WTC11 (cell line): ENCODE results near the gene CCP110. TPM values are rescaled to one million over a fixed set of nuclear protein-coding genes. Genes with fewer than 3 reads are reported as not detected.

ENCODE experiments used
- ATAC-seq: fragments of 200-7000 bp; cut with Tn5 transposase; 2 replicates; pipeline ENCODE4 v1.10.0; 2021; ENCODE audit warnings: mild to moderate bottlenecking, moderate library complexity
- CTCF ChIA-PET: fragments of 300-600 bp; sonication (Branson Sonifier 250); formaldehyde crosslinking; loops from one replicate; lab custom pipeline; 2021; ENCODE audit warnings: antibody characterized with exemption; lab: Charles Lee
- POLR2A ChIA-PET: fragments of 350-600 bp; sonication (Branson Sonifier 250); formaldehyde crosslinking; loops from one replicate; lab custom pipeline; 2021; ENCODE audit warnings: antibody characterized with exemption; lab: Charles Lee
- DNase-seq: peaks from one replicate; pipeline ENCODE4 v3.0.0; 2021; ENCODE audit warnings: low spot score
- H3K27ac Mint-ChIP-seq: 2 replicates; pipeline ENCODE4 v1.8.0; 2021; ENCODE audit warnings: mixed read lengths
- H3K27me3 Mint-ChIP-seq: 2 replicates; pipeline ENCODE4 v1.8.0; 2021; ENCODE audit warnings: low read depth, mild to moderate bottlenecking, moderate library complexity, mixed read lengths
- H3K36me3 Mint-ChIP-seq: 2 replicates; pipeline ENCODE4 v1.8.0; 2021; ENCODE audit warnings: mixed read lengths
- H3K4me1 Mint-ChIP-seq: 2 replicates; pipeline ENCODE4 v1.8.0; 2022; ENCODE audit warnings: mixed read lengths
- H3K4me3 Mint-ChIP-seq: 2 replicates; pipeline ENCODE4 v1.8.0; 2021; ENCODE audit warnings: mild to moderate bottlenecking, moderate library complexity, mixed read lengths
- H3K9me3 Mint-ChIP-seq: 2 replicates; pipeline ENCODE4 v1.8.0; 2021; ENCODE audit warnings: mixed read lengths
- CREB1 ChIP-seq: sonication (generic); formaldehyde crosslinking; IDR thresholded peaks from 2 replicates; pipeline ENCODE4 v1.8.0; 2023; ENCODE audit warnings: mild to moderate bottlenecking, missing genetic modification reagents
- ELF4 ChIP-seq: sonication (generic); formaldehyde crosslinking; IDR thresholded peaks from 2 replicates; pipeline ENCODE4 v1.8.1; 2022; ENCODE audit warnings: low read depth, mild to moderate bottlenecking, moderate library complexity, missing genetic modification reagents
- ETV6 ChIP-seq: sonication (generic); formaldehyde crosslinking; IDR thresholded peaks from 2 replicates; pipeline ENCODE4 v1.8.1; 2022; ENCODE audit warnings: mild to moderate bottlenecking, missing genetic modification reagents
- GRHL2 ChIP-seq: fragments of 250-450 bp; sonication (Bioruptor Pico); IDR thresholded peaks from 2 replicates; pipeline ENCODE4 v1.8.0; 2022; ENCODE audit warnings: mild to moderate bottlenecking, moderate library complexity; ENCODE audit not compliant: insufficient replicate concordance, severe bottlenecking
- JAZF1 ChIP-seq: fragments of 250-450 bp; sonication (Bioruptor Pico); IDR thresholded peaks from 2 replicates; pipeline ENCODE4 v1.9.0; 2021; ENCODE audit warnings: moderate library complexity, mild to moderate bottlenecking, inconsistent platforms
- JUN ChIP-seq: sonication (generic); formaldehyde crosslinking; IDR thresholded peaks from 2 replicates; pipeline ENCODE4 v1.8.0; 2023; ENCODE audit warnings: mild to moderate bottlenecking, missing genetic modification reagents
- NFYB ChIP-seq: sonication (generic); formaldehyde crosslinking; conservative IDR thresholded peaks from 2 replicates; pipeline ENCODE4 v1.8.0; 2022; ENCODE audit warnings: low read depth, missing genetic modification reagents
- NR3C1 ChIP-seq: sonication (generic); formaldehyde crosslinking; conservative IDR thresholded peaks from 2 replicates; pipeline ENCODE4 v1.8.1; 2023; ENCODE audit warnings: low read depth, mild to moderate bottlenecking, missing genetic modification reagents
- PRRX2 ChIP-seq: fragments of 250-450 bp; sonication (Bioruptor Pico); IDR thresholded peaks from 2 replicates; pipeline ENCODE4 v1.8.0; 2021; ENCODE audit warnings: mild to moderate bottlenecking
- RELA ChIP-seq: sonication (generic); formaldehyde crosslinking; IDR thresholded peaks from 2 replicates; pipeline ENCODE4 v1.8.1; 2022; ENCODE audit warnings: missing genetic modification reagents, mild to moderate bottlenecking, borderline replicate concordance
- SOX15 ChIP-seq: fragments of 250-450 bp; sonication (Bioruptor Pico); IDR thresholded peaks from 2 replicates; pipeline ENCODE4 v1.9.0; 2021; ENCODE audit warnings: mild to moderate bottlenecking
- ZNF263 ChIP-seq: sonication (generic); formaldehyde crosslinking; IDR thresholded peaks from 2 replicates; pipeline ENCODE4 v1.8.1; 2022; ENCODE audit warnings: low read depth, mild to moderate bottlenecking, moderate library complexity, missing genetic modification reagents
- total RNA-seq: library from RNA; stranded (reverse); gene quantifications from 3 replicates; pipeline ENCODE4 v1.2.3, GENCODE V29; 2021
- TF ChIP-seq, protein P1 (sequence below): sonication (generic); formaldehyde crosslinking; IDR thresholded peaks from 2 replicates; pipeline ENCODE4 v1.8.1; 2023; ENCODE audit warnings: mild to moderate bottlenecking, moderate library complexity, missing genetic modification reagents
- TF ChIP-seq, protein P2 (sequence below): fragments of 250-450 bp; sonication (Bioruptor Pico); IDR thresholded peaks from 2 replicates; pipeline ENCODE4 v1.9.0; 2021; ENCODE audit warnings: mild to moderate bottlenecking
- TF ChIP-seq, protein P3 (sequence below): sonication (generic); formaldehyde crosslinking; IDR thresholded peaks from 2 replicates; pipeline ENCODE4 v1.8.0; 2022; ENCODE audit warnings: mild to moderate bottlenecking, missing genetic modification reagents
- TF ChIP-seq, protein P4 (sequence below): sonication (generic); formaldehyde crosslinking; conservative IDR thresholded peaks from 2 replicates; pipeline ENCODE4 v1.8.1; 2022; ENCODE audit warnings: mild to moderate bottlenecking, missing genetic modification reagents
- TF ChIP-seq, protein P5 (sequence below): sonication (generic); formaldehyde crosslinking; IDR thresholded peaks from 2 replicates; pipeline ENCODE4 v1.8.0; 2023; ENCODE audit warnings: missing genetic modification reagents
- TF ChIP-seq, protein P6 (sequence below): fragments of 200-600 bp; IDR thresholded peaks from 2 replicates; pipeline ENCODE4 v1.8.0; 2022; ENCODE audit warnings: antibody characterized with exemption
- TF ChIP-seq, protein P7 (sequence below): sonication (generic); formaldehyde crosslinking; IDR thresholded peaks from 2 replicates; pipeline ENCODE4 v1.8.0; 2022; ENCODE audit warnings: mild to moderate bottlenecking, missing genetic modification reagents

CCP110 gene
- total RNA-seq, 1 experiment from 2014 or later: 23.9 TPM

DNA sequence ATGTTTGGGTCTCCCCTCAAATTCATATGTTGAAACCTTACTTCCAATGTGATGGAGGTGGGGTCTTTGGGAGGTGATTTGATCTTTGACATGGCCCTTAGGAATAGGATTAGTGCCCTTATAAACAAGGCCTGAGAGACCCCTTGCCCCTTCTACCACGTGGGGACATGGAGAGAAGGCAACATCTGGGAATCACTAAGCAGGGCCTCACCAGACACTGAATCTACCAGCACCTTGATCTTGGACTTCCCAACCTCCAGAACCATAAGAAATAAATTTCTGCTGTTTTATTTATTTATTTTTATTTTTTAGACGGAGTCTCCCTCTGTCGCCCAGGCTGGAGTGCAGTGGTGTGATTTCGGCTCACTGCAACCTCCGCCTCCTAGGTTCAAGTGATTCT lies 42.0 kb upstream of the CCP110 start:
- H3K4me3 Mint-ChIP-seq: no peak overlapping the region
- TF ChIP-seq SOX15 (no peak), NR3C1 (CRISPR knock-in tag) (no peak), CREB1 (CRISPR knock-in tag) (no peak), RELA (CRISPR knock-in tag) (no peak), JUN (CRISPR knock-in tag) (no peak), ZNF263 (CRISPR knock-in tag) (no peak), GRHL2 (CRISPR knock-in tag) (no peak)
- TF ChIP-seq, protein P1, sequence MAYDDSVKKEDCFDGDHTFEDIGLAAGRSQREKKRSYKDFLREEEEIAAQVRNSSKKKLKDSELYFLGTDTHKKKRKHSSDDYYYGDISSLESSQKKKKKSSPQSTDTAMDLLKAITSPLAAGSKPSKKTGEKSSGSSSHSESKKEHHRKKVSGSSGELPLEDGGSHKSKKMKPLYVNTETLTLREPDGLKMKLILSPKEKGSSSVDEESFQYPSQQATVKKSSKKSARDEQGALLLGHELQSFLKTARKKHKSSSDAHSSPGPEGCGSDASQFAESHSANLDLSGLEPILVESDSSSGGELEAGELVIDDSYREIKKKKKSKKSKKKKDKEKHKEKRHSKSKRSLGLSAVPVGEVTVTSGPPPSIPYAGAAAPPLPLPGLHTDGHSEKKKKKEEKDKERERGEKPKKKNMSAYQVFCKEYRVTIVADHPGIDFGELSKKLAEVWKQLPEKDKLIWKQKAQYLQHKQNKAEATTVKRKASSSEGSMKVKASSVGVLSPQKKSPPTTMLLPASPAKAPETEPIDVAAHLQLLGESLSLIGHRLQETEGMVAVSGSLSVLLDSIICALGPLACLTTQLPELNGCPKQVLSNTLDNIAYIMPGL (CRISPR knock-in tag): no peak
- H3K4me1 Mint-ChIP-seq: 0 out of 2 replicates have a peak, but pooled peaks cover 13% of the 10 kb centered on the region
- CTCF ChIA-PET: no interaction called here
- POLR2A ChIA-PET: no interaction called here
- 0 out of 2 replicates have a peak, but pooled peaks cover 5% of the 10 kb centered on the region for H3K36me3 Mint-ChIP-seq
- H3K9me3 Mint-ChIP-seq: peaks cover 3% of the 10 kb centered on the region; the same call in 1 of the 2 replicates
- DNase-seq: no peak
- no peak for ATAC-seq
- H3K27me3 Mint-ChIP-seq: peaks cover 6% of the 10 kb centered on the region; the same call in 1 of the 2 replicates
- H3K27ac Mint-ChIP-seq: no peak overlapping the region

DNA sequence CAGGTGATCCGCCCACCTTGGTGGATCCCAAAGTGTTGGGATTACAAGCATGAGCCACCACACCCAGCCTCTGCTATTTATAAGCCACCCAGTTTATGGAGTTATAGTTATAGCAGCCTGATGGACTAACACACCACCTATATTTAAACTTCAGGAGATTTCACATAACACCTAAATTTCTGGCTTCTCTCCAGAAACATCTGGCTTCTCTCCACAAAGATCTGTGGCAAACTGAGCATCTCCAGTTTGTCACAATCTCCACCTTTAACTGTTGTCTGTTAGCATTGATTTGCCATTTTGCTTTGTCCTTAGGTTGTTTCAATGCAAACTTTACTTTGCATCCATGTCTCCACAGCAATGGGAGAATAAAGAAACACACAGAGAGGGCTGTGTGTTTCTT lies 41.5 kb upstream of the CCP110 start:
- TF ChIP-seq, protein P2, sequence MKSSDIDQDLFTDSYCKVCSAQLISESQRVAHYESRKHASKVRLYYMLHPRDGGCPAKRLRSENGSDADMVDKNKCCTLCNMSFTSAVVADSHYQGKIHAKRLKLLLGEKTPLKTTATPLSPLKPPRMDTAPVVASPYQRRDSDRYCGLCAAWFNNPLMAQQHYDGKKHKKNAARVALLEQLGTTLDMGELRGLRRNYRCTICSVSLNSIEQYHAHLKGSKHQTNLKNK (CRISPR knock-in tag): no peak
- TF ChIP-seq, protein P3, sequence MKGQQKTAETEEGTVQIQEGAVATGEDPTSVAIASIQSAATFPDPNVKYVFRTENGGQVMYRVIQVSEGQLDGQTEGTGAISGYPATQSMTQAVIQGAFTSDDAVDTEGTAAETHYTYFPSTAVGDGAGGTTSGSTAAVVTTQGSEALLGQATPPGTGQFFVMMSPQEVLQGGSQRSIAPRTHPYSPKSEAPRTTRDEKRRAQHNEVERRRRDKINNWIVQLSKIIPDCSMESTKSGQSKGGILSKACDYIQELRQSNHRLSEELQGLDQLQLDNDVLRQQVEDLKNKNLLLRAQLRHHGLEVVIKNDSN (CRISPR knock-in tag): no peak
- TF ChIP-seq ELF4 (CRISPR knock-in tag) (no peak), PRRX2 (CRISPR knock-in tag) (no peak)
- Mint-ChIP-seq H3K4me1 (peaks cover 19% of the 10 kb centered on the region; the same call in 1 of the 2 replicates), H3K9me3 (peaks cover 3% of the 10 kb centered on the region; the same call in 1 of the 2 replicates), H3K27me3 (peaks cover 6% of the 10 kb centered on the region; the same call in 1 of the 2 replicates), H3K4me3 (no peak overlapping the region), H3K27ac (no peak overlapping the region), H3K36me3 (0 out of 2 replicates have a peak, but pooled peaks cover 5% of the 10 kb centered on the region)
- DNase-seq: no peak
- ChIA-PET POLR2A (no interaction called here), CTCF (no interaction called here)
- ATAC-seq: no peak

DNA sequence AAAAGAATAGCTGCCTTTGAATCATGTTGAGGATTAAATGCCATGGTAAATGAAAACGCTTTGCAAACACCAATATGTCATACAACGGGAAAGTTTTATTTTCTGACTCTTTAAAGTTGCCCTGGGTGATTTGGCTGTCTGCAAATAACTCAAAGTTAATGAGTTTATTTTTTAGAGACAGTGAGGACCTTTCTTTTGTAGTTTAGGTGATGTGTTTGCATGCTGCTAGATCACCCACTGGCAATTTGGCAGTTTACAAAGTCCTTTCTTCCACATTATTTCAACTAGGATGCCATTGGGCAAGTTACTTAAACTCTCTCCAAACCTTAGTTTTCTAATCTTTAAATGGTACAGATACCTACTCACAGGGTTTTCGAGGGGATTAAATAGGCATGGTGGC lies 39.6 kb upstream of the CCP110 start:
- H3K4me1 Mint-ChIP-seq: peaks cover 34% of the 10 kb centered on the region
- H3K27ac Mint-ChIP-seq: no peak overlapping the region
- 0 out of 2 replicates have a peak, but pooled peaks cover 5% of the 10 kb centered on the region for H3K36me3 Mint-ChIP-seq
- peaks cover 6% of the 10 kb centered on the region; the same call in 1 of the 2 replicates for H3K27me3 Mint-ChIP-seq
- no peak for DNase-seq
- no peak for ATAC-seq
- ChIA-PET CTCF (no interaction called here), POLR2A (no interaction called here)
- no peak for TF ChIP-seq ELF4 (CRISPR knock-in tag)
- no peak for TF ChIP-seq ZNF263 (CRISPR knock-in tag)
- TF ChIP-seq, protein P4, sequence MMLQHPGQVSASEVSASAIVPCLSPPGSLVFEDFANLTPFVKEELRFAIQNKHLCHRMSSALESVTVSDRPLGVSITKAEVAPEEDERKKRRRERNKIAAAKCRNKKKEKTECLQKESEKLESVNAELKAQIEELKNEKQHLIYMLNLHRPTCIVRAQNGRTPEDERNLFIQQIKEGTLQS (CRISPR knock-in tag): no peak
- TF ChIP-seq, protein P5, sequence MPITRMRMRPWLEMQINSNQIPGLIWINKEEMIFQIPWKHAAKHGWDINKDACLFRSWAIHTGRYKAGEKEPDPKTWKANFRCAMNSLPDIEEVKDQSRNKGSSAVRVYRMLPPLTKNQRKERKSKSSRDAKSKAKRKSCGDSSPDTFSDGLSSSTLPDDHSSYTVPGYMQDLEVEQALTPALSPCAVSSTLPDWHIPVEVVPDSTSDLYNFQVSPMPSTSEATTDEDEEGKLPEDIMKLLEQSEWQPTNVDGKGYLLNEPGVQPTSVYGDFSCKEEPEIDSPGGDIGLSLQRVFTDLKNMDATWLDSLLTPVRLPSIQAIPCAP (CRISPR knock-in tag): no peak
- no peak for TF ChIP-seq SOX15
- TF ChIP-seq GRHL2 (CRISPR knock-in tag): no peak
- TF ChIP-seq ETV6: no peak
- TF ChIP-seq JAZF1 (CRISPR knock-in tag): no peak
- TF ChIP-seq, protein P6, sequence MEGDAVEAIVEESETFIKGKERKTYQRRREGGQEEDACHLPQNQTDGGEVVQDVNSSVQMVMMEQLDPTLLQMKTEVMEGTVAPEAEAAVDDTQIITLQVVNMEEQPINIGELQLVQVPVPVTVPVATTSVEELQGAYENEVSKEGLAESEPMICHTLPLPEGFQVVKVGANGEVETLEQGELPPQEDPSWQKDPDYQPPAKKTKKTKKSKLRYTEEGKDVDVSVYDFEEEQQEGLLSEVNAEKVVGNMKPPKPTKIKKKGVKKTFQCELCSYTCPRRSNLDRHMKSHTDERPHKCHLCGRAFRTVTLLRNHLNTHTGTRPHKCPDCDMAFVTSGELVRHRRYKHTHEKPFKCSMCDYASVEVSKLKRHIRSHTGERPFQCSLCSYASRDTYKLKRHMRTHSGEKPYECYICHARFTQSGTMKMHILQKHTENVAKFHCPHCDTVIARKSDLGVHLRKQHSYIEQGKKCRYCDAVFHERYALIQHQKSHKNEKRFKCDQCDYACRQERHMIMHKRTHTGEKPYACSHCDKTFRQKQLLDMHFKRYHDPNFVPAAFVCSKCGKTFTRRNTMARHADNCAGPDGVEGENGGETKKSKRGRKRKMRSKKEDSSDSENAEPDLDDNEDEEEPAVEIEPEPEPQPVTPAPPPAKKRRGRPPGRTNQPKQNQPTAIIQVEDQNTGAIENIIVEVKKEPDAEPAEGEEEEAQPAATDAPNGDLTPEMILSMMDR: no peak
- TF ChIP-seq, protein P7, sequence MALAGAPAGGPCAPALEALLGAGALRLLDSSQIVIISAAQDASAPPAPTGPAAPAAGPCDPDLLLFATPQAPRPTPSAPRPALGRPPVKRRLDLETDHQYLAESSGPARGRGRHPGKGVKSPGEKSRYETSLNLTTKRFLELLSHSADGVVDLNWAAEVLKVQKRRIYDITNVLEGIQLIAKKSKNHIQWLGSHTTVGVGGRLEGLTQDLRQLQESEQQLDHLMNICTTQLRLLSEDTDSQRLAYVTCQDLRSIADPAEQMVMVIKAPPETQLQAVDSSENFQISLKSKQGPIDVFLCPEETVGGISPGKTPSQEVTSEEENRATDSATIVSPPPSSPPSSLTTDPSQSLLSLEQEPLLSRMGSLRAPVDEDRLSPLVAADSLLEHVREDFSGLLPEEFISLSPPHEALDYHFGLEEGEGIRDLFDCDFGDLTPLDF (CRISPR knock-in tag): no peak
- TF ChIP-seq NFYB (CRISPR knock-in tag): no peak
- no peak overlapping the region for H3K4me3 Mint-ChIP-seq
- no peaks in the 10 kb centered on the region for H3K9me3 Mint-ChIP-seq
